Tibial artery (tissue), 4 donors: Measurements from ENCODE around the gene MICALL2.
A peak's percentile ranks its signal among the peaks of the same experiment; 100 is the strongest.

Experiments used
- DNase-seq, 2 donors: peaks; one replicate each; pipeline ENCODE4 v3.0.0-alpha.2; 2019
- H3K27ac ChIP-seq, 2 donors: fragments of 200-600 bp; sonication (generic) in 1 of 2; 1 replicate in 1 of 2; 2 replicates in 1 of 2; pipeline ENCODE4 v1.5.1; 2018 to 2019; ENCODE audit warnings: mild to moderate bottlenecking in 1 of 2
- H3K27me3 ChIP-seq, 2 donors: fragments of 200-600 bp; sonication (generic) in 1 of 2; one replicate each; pipeline versions ENCODE4 v1.5.1 to v1.6.0; 2016 to 2019
- H3K36me3 ChIP-seq, 3 donors: fragments of 200-600 bp; sonication (generic) in 2 of 3; one replicate each; pipeline ENCODE4 v1.5.1; 2016 to 2019; ENCODE audit warnings: mild to moderate bottlenecking in 2 of 3
- H3K4me1 ChIP-seq, 4 donors: fragments of 200-600 bp; sonication (generic) in 2 of 4; 1 replicate in 3 of 4; 2 replicates in 1 of 4; pipeline ENCODE4 v1.5.1; 2016 to 2019
- H3K4me3 ChIP-seq, 2 donors: fragments of 200-600 bp; sonication (generic) in 1 of 2; 1 replicate in 1 of 2; 2 replicates in 1 of 2; pipeline ENCODE4 v1.5.1; 2018 to 2019; ENCODE audit warnings: mild to moderate bottlenecking in 2 of 2
- H3K9me3 ChIP-seq, 3 donors: fragments of 200-600 bp; sonication (generic) in 1 of 3; one replicate each; pipeline ENCODE4 v1.5.1; 2016 to 2019
- intact Hi-C: fragments of 100-400 bp; cut with DNase I; formaldehyde crosslinking; loops from one replicate; pipeline ENCODE4 v1.15.0; 2023; ENCODE audit warnings: low total_unique reads
- TF ChIP-seq, protein P1 (sequence below), 2 experiments: fragments of 200-600 bp in 1 of 2; fragments of 450-650 bp in 1 of 2; IDR thresholded peaks; one replicate each; pipeline ENCODE4 v1.5.1; 2017 to 2019; ENCODE audit warnings: antibody characterized with exemption in 2 of 2, mild to moderate bottlenecking in 1 of 2, moderate library complexity in 1 of 2

Gene MICALL2

DNA sequence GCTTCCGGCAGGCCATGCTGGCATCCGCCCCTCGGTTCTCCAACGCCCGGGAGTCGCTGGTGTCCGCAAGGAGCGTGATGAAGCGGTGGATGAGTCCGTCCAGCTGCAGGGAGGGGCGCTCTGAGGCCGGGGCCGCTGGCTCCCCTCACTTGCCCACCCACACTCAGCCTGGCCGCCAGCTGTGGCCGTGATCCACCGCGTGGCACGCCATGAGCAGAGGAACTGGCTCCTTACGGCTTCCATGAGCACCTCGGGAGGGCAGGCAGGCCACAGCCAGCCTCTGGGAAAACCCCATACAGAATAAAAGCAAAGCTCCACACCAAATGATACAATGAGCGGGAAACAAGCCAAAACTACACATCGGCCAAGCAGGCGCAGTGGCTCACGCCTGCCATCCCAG lies 15.5 kb upstream of the MICALL2 start:
- Histone ChIP-seq H3K27me3 (no peaks in the 10 kb centered on the region), H3K4me3 (no peak overlapping the region), H3K4me1 (no peaks in the 10 kb centered on the region), H3K9me3 (no peaks in the 10 kb centered on the region), H3K36me3 (peaks cover 53 to 98% (median 85%) of the 10 kb centered on the region in 3 donors), H3K27ac (no peak overlapping the region)
- TF ChIP-seq, protein P1, sequence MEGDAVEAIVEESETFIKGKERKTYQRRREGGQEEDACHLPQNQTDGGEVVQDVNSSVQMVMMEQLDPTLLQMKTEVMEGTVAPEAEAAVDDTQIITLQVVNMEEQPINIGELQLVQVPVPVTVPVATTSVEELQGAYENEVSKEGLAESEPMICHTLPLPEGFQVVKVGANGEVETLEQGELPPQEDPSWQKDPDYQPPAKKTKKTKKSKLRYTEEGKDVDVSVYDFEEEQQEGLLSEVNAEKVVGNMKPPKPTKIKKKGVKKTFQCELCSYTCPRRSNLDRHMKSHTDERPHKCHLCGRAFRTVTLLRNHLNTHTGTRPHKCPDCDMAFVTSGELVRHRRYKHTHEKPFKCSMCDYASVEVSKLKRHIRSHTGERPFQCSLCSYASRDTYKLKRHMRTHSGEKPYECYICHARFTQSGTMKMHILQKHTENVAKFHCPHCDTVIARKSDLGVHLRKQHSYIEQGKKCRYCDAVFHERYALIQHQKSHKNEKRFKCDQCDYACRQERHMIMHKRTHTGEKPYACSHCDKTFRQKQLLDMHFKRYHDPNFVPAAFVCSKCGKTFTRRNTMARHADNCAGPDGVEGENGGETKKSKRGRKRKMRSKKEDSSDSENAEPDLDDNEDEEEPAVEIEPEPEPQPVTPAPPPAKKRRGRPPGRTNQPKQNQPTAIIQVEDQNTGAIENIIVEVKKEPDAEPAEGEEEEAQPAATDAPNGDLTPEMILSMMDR (IDR thresholded peaks at IDR 0.05): no peak
- intact Hi-C loops: loop anchor here (5.0 kb wide), 1 partner anchor 252 kb away; no protein-coding TSS in a partner anchor
- DNase-seq: no peak

DNA sequence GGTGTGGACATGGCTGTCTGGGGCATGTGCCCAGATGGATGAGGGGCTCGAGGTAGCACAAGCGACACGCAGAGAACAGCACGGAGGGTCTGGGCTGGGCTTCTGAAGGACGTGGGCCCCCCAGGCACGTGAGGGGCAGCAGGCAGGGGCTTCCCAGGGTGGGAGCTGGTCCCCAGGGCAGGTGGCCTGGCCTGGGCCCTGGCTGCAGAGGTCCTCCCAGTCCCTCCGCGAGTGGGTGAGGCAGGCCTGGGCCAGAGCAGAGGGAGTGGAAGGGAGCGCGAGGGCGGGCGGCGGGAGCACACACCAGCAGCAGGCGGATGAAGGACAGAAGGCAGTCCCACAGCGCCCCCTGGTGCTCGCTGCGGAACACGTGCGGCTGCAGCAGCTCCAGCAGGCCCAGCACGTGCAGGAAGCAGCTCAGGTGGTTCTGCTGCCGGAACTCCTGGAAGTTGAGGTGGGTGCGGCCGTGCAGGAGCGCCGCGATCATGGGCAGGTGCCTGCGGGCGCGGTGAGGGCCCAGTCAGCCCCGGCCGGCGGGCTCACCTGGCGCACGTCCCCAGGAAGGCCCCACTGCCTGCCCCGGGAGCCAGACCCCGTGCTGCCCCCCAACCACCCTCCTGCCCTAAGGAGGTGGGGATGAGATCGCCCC lies 14.7 kb upstream of the MICALL2 start:
- H3K4me1 ChIP-seq: no peaks in the 10 kb centered on the region
- H3K27me3 ChIP-seq: no peaks in the 10 kb centered on the region
- H3K9me3 ChIP-seq: no peaks in the 10 kb centered on the region
- DNase-seq: peak; percentile 73 to 91
- no peak overlapping the region for H3K4me3 ChIP-seq
- H3K36me3 ChIP-seq: peaks cover 52 to 98% (median 85%) of the 10 kb centered on the region in 3 donors
- TF ChIP-seq, protein P1 (IDR thresholded peaks at IDR 0.05): peak; percentile 86 to 96
- intact Hi-C loops: loop anchor here (1.0 kb wide), 1 partner anchor 42 kb away; no protein-coding TSS in a partner anchor
- H3K27ac ChIP-seq: no peak overlapping the region

- Histone ChIP-seq H3K9me3 (no peaks in the 10 kb centered on the region), H3K36me3 (peaks cover 39 to 71% (median 60%) of the 10 kb centered on the region in 3 donors), H3K4me1 (peaks cover 0 to 16% (median 12%) of the 10 kb centered on the region in 4 donors), H3K27ac (no peak overlapping the region), H3K27me3 (no peaks in the 10 kb centered on the region), H3K4me3 (no peak overlapping the region)
- TF ChIP-seq, protein P1 (IDR thresholded peaks at IDR 0.05): no peak
- intact Hi-C loops: no loop called here
- no peak for DNase-seq
Observed at GRCh38 chr7:1470901-1471300, 11.6 kb upstream of the MICALL2 start.

DNA sequence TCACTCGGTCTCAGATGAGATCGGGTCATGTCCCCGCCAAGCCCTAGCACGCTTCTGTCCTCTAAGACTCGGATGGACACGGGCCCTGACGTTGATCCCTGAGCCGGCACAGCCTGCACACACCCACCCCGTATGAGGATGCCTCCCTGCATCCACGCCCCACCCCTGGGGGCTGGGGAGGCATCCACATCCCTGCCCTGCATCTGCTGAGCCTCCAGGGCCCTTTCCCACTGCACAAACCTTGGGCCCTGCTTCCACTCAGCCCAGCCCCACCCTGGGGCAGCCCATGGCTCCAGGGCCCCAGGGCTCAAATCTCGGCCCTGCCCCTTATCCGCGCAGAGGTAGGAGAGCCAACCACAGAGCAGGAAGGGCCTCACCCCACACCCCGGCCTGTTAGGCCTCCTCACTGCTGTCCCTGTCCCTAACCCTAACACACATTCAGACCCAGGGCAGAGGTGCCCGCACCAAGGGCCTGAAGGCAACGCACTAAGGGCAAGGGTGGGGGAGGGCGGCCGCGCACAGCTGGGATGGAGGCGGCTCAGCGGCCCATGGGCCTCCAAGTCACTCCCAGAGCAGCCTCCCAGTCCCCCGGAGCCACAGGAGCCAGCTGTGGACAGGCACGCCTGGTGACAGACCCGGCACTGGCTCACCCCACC lies 9.5 kb upstream of the MICALL2 start:
- H3K36me3 ChIP-seq: peaks cover 39 to 53% (median 52%) of the 10 kb centered on the region in 3 donors
- H3K27me3 ChIP-seq: no peaks in the 10 kb centered on the region
- H3K27ac ChIP-seq: no peak overlapping the region

GRCh38 chr7:1468203-1468602 lies 8.9 kb upstream of the MICALL2 start:
- intact Hi-C loops: no loop called here
- peaks cover 33 to 48% (median 46%) of the 10 kb centered on the region in 3 donors for H3K36me3 ChIP-seq
- H3K27me3 ChIP-seq: no peaks in the 10 kb centered on the region
- no peak for DNase-seq
- H3K4me1 ChIP-seq: peaks cover 0 to 29% (median 21%) of the 10 kb centered on the region in 4 donors
- TF ChIP-seq, protein P1 (IDR thresholded peaks at IDR 0.05): no peak
- no peaks in the 10 kb centered on the region for H3K9me3 ChIP-seq
- H3K4me3 ChIP-seq: no peak overlapping the region
- H3K27ac ChIP-seq: no peak overlapping the region

More for the DNA sequence above, 9.5 kb upstream of the MICALL2 start:
- H3K4me3 ChIP-seq: no peak overlapping the region
- intact Hi-C loops: no loop called here
- H3K4me1 ChIP-seq: peaks cover 0 to 23% (median 16%) of the 10 kb centered on the region in 4 donors
- no peaks in the 10 kb centered on the region for H3K9me3 ChIP-seq
- TF ChIP-seq, protein P1 (IDR thresholded peaks at IDR 0.05): no peak
- DNase-seq: no peak
